Glomerular visceral epithelial cell (primary cell): ENCODE measurements around the gene ZNF783.
"Not testable (repeated sequence)": the region's sequence is repeated elsewhere in the genome, so short reads cannot be mapped to it uniquely, and the experiment has no call there.

Experiments used
- DNase-seq: peaks from one replicate; pipeline ENCODE4 v3.0.0-alpha.2; 2016; ENCODE audit errors: extremely low spot score

ZNF783 gene

GRCh38 chr7:149240637-149241036 lies 21.4 kb upstream of the ZNF783 start:
- no peak for DNase-seq

GRCh38 chr7:149241696-149242095 lies 20.3 kb upstream of the ZNF783 start:
- no peak for DNase-seq

- DNase-seq, result no peak
These were observed 16.8 kb upstream of the ZNF783 start for GRCh38 chr7:149245244-149245643.

- no peak for DNase-seq
These were observed 16.3 kb upstream of the ZNF783 start for GRCh38 chr7:149245744-149246143.

- no peak for DNase-seq
These were observed 13.2 kb upstream of the ZNF783 start for GRCh38 chr7:149248777-149249176.

- DNase-seq, result not testable (repeated sequence)
These were observed 11.8 kb upstream of the ZNF783 start for GRCh38 chr7:149250151-149250550.

- DNase-seq, result not testable (repeated sequence)
These were observed 10.5 kb upstream of the ZNF783 start for GRCh38 chr7:149251518-149251917.

GRCh38 chr7:149252378-149252777 lies 9.6 kb upstream of the ZNF783 start:
- DNase-seq, result no peak

- no peak for DNase-seq
These were observed 8.3 kb upstream of the ZNF783 start for GRCh38 chr7:149253665-149254064.

- no peak for DNase-seq
These were observed 7.7 kb upstream of the ZNF783 start for GRCh38 chr7:149254181-149254858.

- DNase-seq, result no peak
These were observed 6.8 kb upstream of the ZNF783 start for GRCh38 chr7:149255174-149255573.

- no peak for DNase-seq
These were observed 5.4 kb upstream of the ZNF783 start for GRCh38 chr7:149256568-149256967.

GRCh38 chr7:149257146-149257545 lies 4.8 kb upstream of the ZNF783 start:
- no peak for DNase-seq

- peak; percentile 40 for DNase-seq
These were observed 624 bp upstream of the ZNF783 start for GRCh38 chr7:149261316-149261828.

- no peak for DNase-seq
These were observed 4.5 kb downstream of the ZNF783 start for GRCh38 chr7:149266451-149266850.

GRCh38 chr7:149267733-149268132 lies 5.7 kb downstream of the ZNF783 start:
- DNase-seq, result no peak

GRCh38 chr7:149274424-149274823 lies 12.4 kb downstream of the ZNF783 start:
- DNase-seq, result not testable (repeated sequence)

- DNase-seq, result no peak
These were observed 15.9 kb downstream of the ZNF783 start for GRCh38 chr7:149277871-149278270.

GRCh38 chr7:149278396-149278795 lies 16.4 kb downstream of the ZNF783 start:
- DNase-seq, result no peak

GRCh38 chr7:149279111-149279743 lies 17.2 kb downstream of the ZNF783 start:
- DNase-seq, result no peak

GRCh38 chr7:149280151-149280550 lies 18.2 kb downstream of the ZNF783 start:
- DNase-seq, result no peak

- DNase-seq, result no peak
These were observed 18.9 kb downstream of the ZNF783 start for GRCh38 chr7:149280661-149281507.
